Activated CD4-positive, alpha-beta memory T cell treated with anti-CD3 and anti-CD28 coated beads, Interleukin-2, amount 10 ng/mL, durations not matched to agents 7 days and 5 days (primary cell): ENCODE results near the gene TMX2. TPM values are rescaled to one million over a fixed set of nuclear protein-coding genes. Genes with fewer than 3 reads are reported as not detected.

Source experiments
- CTCF ChIA-PET: fragments of 350-600 bp; sonication (Branson Sonifier 250); formaldehyde crosslinking; loops from one replicate; lab custom pipeline; 2021; ENCODE audit warnings: antibody characterized with exemption, inconsistent platforms; lab: Charles Lee
- POLR2A ChIA-PET: fragments of 350-600 bp; sonication (Branson Sonifier 250); formaldehyde crosslinking; loops from one replicate; lab custom pipeline; 2021; ENCODE audit warnings: antibody characterized with exemption; lab: Charles Lee
- DNase-seq: peaks from one replicate; pipeline ENCODE4 v3.0.0-alpha.2; 2020
- H3K27ac Mint-ChIP-seq: one replicate; pipeline ENCODE4 v1.8.0; 2021; ENCODE audit warnings: mild to moderate bottlenecking, mixed read lengths
- H3K27me3 Mint-ChIP-seq: one replicate; pipeline ENCODE4 v1.8.0; 2021; ENCODE audit warnings: mixed read lengths
- H3K36me3 Mint-ChIP-seq: one replicate; pipeline ENCODE4 v1.8.0; 2021; ENCODE audit warnings: low read depth, mixed read lengths
- H3K4me1 Mint-ChIP-seq: one replicate; pipeline ENCODE4 v1.8.0; 2021; ENCODE audit warnings: mixed read lengths
- H3K4me3 Mint-ChIP-seq: one replicate; pipeline ENCODE4 v1.8.0; 2021; ENCODE audit warnings: mild to moderate bottlenecking, mixed read lengths
- H3K9me3 Mint-ChIP-seq: one replicate; pipeline ENCODE4 v1.8.0; 2021; ENCODE audit warnings: mixed read lengths
- total RNA-seq, 2 experiments: library from RNA; stranded (reverse); gene quantifications; one replicate each; pipeline ENCODE4 v1.2.3, GENCODE V29; 2021

Gene TMX2, protein sequence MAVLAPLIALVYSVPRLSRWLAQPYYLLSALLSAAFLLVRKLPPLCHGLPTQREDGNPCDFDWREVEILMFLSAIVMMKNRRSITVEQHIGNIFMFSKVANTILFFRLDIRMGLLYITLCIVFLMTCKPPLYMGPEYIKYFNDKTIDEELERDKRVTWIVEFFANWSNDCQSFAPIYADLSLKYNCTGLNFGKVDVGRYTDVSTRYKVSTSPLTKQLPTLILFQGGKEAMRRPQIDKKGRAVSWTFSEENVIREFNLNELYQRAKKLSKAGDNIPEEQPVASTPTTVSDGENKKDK
- 10 to 100 TPM; 47.0 to 53.6 TPM for total RNA-seq

DNA sequence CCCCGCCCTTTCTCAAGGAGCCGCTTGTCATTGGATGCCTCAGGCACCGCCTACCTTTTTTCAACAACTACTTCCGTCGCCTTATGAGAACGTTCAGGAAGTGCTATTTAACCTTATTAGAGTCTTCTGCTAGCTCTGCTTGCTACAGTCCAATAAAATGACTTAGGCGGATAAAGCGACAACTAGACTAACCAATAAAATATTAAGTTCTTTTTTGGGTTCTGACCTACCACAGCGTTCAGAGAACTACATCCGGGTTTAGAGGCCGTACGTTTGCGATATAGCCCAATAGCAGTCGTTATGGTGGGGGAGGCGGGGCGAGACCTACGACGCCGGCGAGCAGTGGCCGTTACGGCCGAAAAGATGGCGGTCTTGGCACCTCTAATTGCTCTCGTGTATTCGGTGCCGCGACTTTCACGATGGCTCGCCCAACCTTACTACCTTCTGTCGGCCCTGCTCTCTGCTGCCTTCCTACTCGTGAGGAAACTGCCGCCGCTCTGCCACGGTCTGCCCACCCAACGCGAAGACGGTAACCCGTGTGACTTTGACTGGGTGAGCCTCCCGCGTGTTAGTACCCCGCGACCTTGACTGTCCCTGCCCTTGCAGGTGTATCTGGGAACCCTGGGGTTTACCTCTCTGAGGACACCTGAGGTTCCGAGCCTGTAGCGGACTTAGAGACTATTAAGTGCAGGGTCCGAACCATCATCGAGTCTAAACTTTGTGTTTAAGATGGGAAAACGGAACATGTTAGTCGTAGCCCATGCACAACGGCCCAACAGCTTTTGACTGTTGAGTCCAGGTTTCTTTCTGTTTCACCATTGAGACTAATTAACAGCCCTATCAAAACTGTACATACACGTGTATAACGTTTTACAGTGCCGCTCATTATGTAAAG is at the start of gene TMX2:
TSS of gene TMX2 (plus strand) at position 338 of the 895 bp plus-strand sequence. CDS start at position 364, 26 bp downstream.
- DNase-seq: peak; percentile 93
- Mint-ChIP-seq H3K27ac (peak within 1 kb of the TSS; percentile 90), H3K36me3 (peaks cover 22% of the 10 kb centered on the region), H3K27me3 (no peaks in the 10 kb centered on the region), H3K4me3 (peak within 1 kb of the TSS; percentile 98), H3K9me3 (no peaks in the 10 kb centered on the region), H3K4me1 (peaks cover 58% of the 10 kb centered on the region)
- POLR2A ChIA-PET: interaction anchor here (0.6 to 6.8 kb wide), 15 partner anchors 10 to 377 kb away, joined by 3 to 54 read pairs (median 4); partner anchors contain the start of genes CLP1, SELENOH, SSRP1 and TIMM10
- CTCF ChIA-PET: interaction anchor here (0.7 to 2.0 kb wide), 5 partner anchors 87 to 158 kb away, joined by 3 to 16 read pairs (median 4); partner anchors contain the start of gene UBE2L6

DNA sequence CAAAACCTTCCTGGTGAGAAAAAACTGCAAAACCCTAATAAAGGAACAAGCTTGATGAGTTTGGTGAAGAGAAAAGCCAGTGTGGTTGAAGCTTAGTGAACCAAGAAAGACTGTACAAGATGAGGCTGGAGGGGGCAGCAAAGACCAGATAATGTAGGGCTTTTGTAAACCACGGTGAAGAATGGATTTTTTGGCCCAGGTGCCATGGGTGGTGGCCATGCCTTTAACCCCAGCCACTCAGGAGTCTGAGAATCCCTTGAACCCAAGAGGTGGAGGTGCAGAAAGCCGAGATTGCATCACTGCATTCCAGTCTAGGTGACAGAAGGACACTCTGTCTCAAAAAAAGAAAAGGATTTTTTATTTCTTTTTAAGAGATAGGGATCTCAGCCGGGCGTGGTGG is 49.5 kb upstream of the TMX2 start:
- no peak overlapping the region for H3K27ac Mint-ChIP-seq
- no peak for DNase-seq
- no peaks in the 10 kb centered on the region for H3K27me3 Mint-ChIP-seq
- ChIA-PET POLR2A (no interaction called here), CTCF (interaction anchor here (1.1 to 1.4 kb wide), 2 partner anchors 47 to 138 kb away, joined by 4 to 10 read pairs; no protein-coding TSS in a partner anchor)
- no peak overlapping the region for H3K4me3 Mint-ChIP-seq
- H3K4me1 Mint-ChIP-seq: peaks cover 34% of the 10 kb centered on the region
- peaks cover 40% of the 10 kb centered on the region for H3K36me3 Mint-ChIP-seq
- no peaks in the 10 kb centered on the region for H3K9me3 Mint-ChIP-seq

DNA sequence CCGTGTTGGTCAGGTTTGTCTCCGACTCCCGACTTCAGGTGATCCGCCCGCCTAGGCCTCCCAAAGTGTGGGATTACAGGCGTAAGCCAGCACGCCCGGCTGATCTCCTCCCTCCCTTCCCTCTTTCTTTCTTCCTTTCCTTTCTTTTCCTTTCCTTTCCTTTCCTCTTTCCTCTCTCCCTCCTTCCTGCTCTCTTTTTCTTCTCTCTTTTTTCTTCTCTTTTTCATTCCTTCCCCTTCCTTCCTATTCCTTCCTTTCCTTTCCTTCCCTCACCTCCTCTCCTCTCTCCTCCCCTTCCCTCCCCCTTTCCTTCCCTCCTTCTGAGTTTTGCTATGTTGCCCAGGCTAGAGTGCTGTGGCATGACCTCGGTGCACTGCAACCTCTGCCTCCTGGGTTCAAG is 48.4 kb upstream of the TMX2 start:
- Mint-ChIP-seq H3K9me3 (no peaks in the 10 kb centered on the region), H3K36me3 (peaks cover 42% of the 10 kb centered on the region), H3K4me1 (peaks cover 31% of the 10 kb centered on the region), H3K27ac (no peak overlapping the region), H3K27me3 (no peaks in the 10 kb centered on the region), H3K4me3 (no peak overlapping the region)
- ChIA-PET CTCF (no interaction called here), POLR2A (no interaction called here)
- no peak for DNase-seq

DNA sequence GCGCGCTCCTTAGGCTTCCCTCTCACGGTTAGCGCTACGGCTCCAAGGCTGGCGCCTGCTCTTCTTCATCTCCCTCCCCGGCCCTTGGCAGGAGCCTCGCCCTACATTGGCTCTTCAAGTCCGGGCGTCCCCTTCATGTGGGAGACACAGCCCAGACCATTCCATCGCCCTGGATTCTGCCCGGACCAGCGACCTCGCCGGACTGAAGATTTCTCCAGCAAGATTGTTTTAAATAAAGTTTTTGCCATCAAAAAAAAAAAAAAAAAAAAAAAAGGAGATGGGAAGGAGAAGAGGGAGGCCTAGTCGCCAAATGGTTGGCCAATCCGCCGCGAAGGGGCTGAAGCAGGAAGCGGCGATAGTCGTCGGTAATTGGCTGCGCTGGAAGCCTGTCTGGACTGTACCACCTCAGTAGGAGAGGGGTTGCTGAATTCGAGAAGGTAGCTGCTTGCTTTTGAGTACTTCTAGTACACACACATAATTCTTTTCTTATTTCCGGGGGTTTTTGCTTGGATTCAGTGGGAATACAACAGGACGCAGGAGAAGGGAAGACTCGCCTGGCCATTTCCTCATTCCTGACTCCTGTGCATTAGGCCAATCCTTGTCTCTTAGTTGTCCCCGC is 45.2 kb upstream of the TMX2 start:
- peak; percentile 94 for DNase-seq
- POLR2A ChIA-PET: interaction anchor here (0.5 to 2.8 kb wide), 14 partner anchors 9 to 910 kb away, joined by 3 to 15 read pairs (median 4); partner anchors contain the start of genes CLP1, MED19, SELENOH and TMX2
- CTCF ChIA-PET: interaction anchor here (0.7 to 1.7 kb wide), 4 partner anchors 10 to 366 kb away, joined by 3 to 6 read pairs (median 4); partner anchors contain the start of gene BTBD18
- no peaks in the 10 kb centered on the region for H3K9me3 Mint-ChIP-seq
- H3K4me1 Mint-ChIP-seq: peaks cover 50% of the 10 kb centered on the region
- H3K36me3 Mint-ChIP-seq: peaks cover 38% of the 10 kb centered on the region
- peak overlapping the region; percentile 99 for H3K27ac Mint-ChIP-seq
- H3K4me3 Mint-ChIP-seq: peak overlapping the region; percentile 99
- no peaks in the 10 kb centered on the region for H3K27me3 Mint-ChIP-seq

DNA sequence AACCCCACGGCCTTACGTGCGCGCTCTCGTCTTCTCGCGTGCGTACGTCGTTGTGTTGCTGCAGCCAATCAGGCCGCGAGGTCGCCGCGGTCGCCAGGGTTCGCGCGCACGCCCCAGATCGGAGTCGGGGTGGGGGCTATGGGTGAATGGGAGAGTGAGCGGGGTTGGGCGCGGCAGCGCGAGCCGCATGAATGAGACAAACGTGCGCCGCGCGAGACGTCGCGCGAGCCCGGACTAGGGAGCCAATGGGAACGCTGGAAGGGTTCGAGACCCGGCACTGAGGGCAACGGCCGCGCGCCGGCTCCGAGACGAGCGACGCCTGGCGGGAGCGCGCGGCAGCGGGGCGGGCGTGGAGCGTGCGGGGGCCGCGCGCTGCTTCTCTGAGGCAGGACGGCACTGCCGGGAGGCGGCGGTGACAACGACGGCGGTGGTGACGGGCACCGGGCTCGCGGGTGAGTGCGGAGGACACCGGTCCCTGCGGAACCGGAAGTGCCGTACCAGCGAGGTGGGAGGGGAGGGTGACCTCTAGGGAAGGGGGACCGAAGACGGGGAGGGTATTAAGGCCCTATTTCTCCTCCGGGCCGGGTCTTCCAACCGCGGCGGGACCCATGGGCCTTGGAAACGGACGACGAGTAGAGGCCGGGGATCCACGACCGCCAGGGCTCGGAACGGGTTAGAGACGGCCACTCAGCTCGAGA is 44.5 kb upstream of the TMX2 start, which contains the start of gene ZDHHC5:
TSS of gene ZDHHC5 (plus strand) at position 379 of the 698 bp plus-strand sequence. CDS start 4,977 bp downstream, outside the sequence.
- CTCF ChIA-PET: interaction anchor here (0.7 to 1.7 kb wide), 3 partner anchors 11 to 367 kb away, joined by 3 to 6 read pairs (median 3); partner anchors contain the start of gene BTBD18
- H3K27ac Mint-ChIP-seq: peak within 1 kb of the TSS; percentile 99
- no peaks in the 10 kb centered on the region for H3K9me3 Mint-ChIP-seq
- DNase-seq: peak; percentile 100
- no peaks in the 10 kb centered on the region for H3K27me3 Mint-ChIP-seq
- peaks cover 38% of the 10 kb centered on the region for H3K36me3 Mint-ChIP-seq
- peak within 1 kb of the TSS; percentile 99 for H3K4me3 Mint-ChIP-seq
- H3K4me1 Mint-ChIP-seq: peaks cover 51% of the 10 kb centered on the region
- POLR2A ChIA-PET: interaction anchor here (0.5 to 2.8 kb wide), 11 partner anchors 9 to 910 kb away, joined by 3 to 15 read pairs (median 4); partner anchors contain the start of genes MED19, SELENOH, TMX2 and TNKS1BP1

DNA sequence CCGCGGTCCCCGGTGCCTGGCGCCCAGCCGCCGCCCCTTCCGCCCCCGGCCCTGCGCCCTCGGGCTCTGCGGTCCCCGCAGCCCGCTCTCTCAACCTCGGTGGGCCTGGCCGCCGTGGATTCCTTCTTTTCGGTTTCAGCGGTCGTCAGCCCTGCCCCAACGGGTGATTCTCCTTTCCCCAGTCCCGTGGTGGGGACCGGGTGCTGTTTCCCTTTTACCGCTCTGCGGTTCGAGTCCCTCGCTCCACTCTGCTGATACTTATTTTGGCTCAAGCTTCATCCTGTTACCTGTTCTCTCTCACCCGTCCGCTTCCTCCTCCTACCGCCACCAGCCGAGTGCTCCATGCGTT is 44.0 kb upstream of the TMX2 start:
- no peaks in the 10 kb centered on the region for H3K9me3 Mint-ChIP-seq
- H3K27me3 Mint-ChIP-seq: no peaks in the 10 kb centered on the region
- peak overlapping the region; percentile 99 for H3K27ac Mint-ChIP-seq
- peak; percentile 58 for DNase-seq
- peaks cover 42% of the 10 kb centered on the region for H3K36me3 Mint-ChIP-seq
- CTCF ChIA-PET: no interaction called here
- H3K4me1 Mint-ChIP-seq: peaks cover 55% of the 10 kb centered on the region
- POLR2A ChIA-PET: interaction anchor here (1.0 to 2.8 kb wide), 6 partner anchors 12 to 909 kb away, joined by 3 to 12 read pairs (median 6); partner anchors contain the start of genes MED19, TMX2 and TNKS1BP1
- peak overlapping the region; percentile 99 for H3K4me3 Mint-ChIP-seq

DNA sequence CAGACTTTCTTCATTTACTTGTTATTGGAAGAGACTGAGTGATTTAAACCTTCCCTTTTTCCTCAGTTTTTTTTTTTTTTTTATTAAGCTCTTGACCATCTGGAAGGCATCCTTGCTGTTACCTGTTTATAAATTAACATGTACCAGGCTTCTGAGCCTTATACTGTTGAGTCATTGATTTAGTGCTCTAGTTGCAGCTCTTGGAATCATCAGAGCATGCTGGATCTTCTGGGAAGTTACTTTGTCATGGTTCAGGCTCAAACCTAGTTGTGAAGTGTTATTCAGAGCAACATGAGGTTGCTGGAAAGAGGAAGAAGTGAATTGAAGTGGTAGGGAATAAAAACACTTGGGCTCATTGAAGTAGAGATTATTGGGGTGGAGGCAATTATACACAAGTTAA is 38.1 kb upstream of the TMX2 start:
- H3K4me1 Mint-ChIP-seq: peaks cover 70% of the 10 kb centered on the region
- no peaks in the 10 kb centered on the region for H3K9me3 Mint-ChIP-seq
- no peak overlapping the region for H3K4me3 Mint-ChIP-seq
- no peak overlapping the region for H3K27ac Mint-ChIP-seq
- H3K36me3 Mint-ChIP-seq: peaks cover 66% of the 10 kb centered on the region
- DNase-seq: no peak
- CTCF ChIA-PET: interaction anchor here (2.1 kb wide), 1 partner anchor 126 kb away, joined by 13 read pairs; no protein-coding TSS in a partner anchor
- POLR2A ChIA-PET: no interaction called here
- H3K27me3 Mint-ChIP-seq: no peaks in the 10 kb centered on the region

DNA sequence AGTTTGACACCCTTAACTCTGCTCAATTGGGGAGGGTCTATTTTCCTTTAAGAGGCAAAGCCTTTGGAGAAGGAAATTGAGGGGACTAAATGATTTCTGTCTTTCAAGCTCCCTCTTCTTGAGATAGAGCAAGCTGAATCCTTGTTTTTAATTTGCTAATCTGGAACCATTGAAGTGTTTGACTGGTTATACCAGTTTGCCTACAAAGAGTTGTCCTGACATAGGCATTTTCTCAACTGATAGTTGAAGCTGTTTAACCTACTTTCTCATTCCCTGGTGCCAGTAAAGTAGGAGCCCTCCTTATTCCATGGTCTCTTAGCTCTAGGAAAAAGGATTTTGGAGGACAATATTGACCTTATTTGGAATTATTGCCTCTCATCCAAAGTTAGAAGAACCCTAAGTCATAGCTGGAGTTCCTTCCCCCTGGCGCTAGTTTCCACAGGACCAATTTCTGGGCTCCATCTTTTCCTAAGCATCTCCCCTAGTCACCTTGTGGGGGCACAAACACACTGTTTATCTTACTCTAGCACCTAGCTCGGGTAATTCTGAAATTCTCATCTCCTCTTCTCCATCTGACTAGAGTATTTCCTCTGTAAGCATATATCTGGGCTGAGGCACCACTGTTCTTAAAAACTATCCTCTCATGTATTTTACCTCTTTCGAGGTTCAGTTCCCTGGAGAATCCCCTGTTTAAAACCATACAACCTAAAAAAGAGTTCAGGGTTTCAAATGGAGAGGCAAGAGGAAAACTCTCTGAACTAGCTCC is 37.0 kb upstream of the TMX2 start:
- CTCF ChIA-PET: interaction anchor here (2.1 kb wide), 1 partner anchor 125 kb away, joined by 13 read pairs; no protein-coding TSS in a partner anchor
- Mint-ChIP-seq H3K9me3 (no peaks in the 10 kb centered on the region), H3K27me3 (no peaks in the 10 kb centered on the region), H3K36me3 (peaks cover 65% of the 10 kb centered on the region), H3K4me3 (no peak overlapping the region), H3K4me1 (peaks cover 70% of the 10 kb centered on the region), H3K27ac (no peak overlapping the region)
- no peak for DNase-seq
- POLR2A ChIA-PET: no interaction called here

DNA sequence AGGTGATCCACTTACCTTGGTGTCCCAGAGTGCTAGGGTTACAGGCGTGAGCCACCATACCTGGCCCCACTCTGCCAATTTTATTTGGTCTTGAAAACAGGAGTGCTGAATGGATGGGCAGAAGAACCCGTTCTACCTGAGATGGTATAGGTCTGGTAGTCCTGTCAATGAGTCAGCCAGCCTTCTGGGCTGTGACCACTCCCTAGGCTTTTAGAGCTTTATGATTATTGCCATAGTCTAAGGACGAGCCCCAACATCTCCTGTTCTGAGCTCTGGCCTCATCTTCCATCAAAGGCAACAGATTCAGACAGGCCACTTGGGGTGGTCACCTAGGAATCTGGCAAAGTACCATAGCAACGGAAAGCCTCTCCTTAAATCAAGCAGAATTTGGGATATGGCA is 33.0 kb upstream of the TMX2 start:
- Mint-ChIP-seq H3K4me1 (peaks cover 52% of the 10 kb centered on the region), H3K4me3 (no peak overlapping the region), H3K36me3 (peaks cover 65% of the 10 kb centered on the region), H3K9me3 (no peaks in the 10 kb centered on the region), H3K27ac (peak overlapping the region; percentile 76), H3K27me3 (no peaks in the 10 kb centered on the region)
- DNase-seq: no peak
- CTCF ChIA-PET: interaction anchor here (1.4 kb wide), 1 partner anchor 121 kb away, joined by 5 read pairs; no protein-coding TSS in a partner anchor
- POLR2A ChIA-PET: interaction anchor here (0.8 to 2.4 kb wide), 2 partner anchors 12 to 121 kb away, joined by 3 to 12 read pairs; partner anchors contain the start of gene ZDHHC5

DNA sequence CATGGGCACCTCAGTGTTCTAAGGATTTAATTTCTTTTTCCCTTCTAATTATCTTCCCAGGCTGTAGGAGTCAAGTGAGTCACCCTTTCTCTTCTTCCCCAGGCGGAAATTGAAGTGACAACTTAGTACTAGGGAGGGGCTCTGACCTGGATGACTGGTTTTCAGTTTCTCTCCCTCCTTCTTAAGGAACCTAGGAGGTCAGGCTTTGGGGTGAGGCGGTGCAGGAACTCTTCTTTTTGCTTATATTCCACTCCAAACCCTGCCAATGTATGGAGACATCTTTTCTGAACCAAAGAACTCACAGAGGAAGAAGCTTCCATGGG is 31.9 kb upstream of the TMX2 start:
- ChIA-PET POLR2A (interaction anchor here (2.4 kb wide), 1 partner anchor 13 kb away, joined by 12 read pairs; the partner anchor contains the start of gene ZDHHC5), CTCF (interaction anchor here (1.4 kb wide), 1 partner anchor 120 kb away, joined by 5 read pairs; no protein-coding TSS in a partner anchor)
- H3K4me1 Mint-ChIP-seq: peaks cover 46% of the 10 kb centered on the region
- no peaks in the 10 kb centered on the region for H3K9me3 Mint-ChIP-seq
- peak overlapping the region; percentile 76 for H3K27ac Mint-ChIP-seq
- no peaks in the 10 kb centered on the region for H3K27me3 Mint-ChIP-seq
- H3K4me3 Mint-ChIP-seq: no peak overlapping the region
- no peak for DNase-seq
- H3K36me3 Mint-ChIP-seq: peaks cover 71% of the 10 kb centered on the region

DNA sequence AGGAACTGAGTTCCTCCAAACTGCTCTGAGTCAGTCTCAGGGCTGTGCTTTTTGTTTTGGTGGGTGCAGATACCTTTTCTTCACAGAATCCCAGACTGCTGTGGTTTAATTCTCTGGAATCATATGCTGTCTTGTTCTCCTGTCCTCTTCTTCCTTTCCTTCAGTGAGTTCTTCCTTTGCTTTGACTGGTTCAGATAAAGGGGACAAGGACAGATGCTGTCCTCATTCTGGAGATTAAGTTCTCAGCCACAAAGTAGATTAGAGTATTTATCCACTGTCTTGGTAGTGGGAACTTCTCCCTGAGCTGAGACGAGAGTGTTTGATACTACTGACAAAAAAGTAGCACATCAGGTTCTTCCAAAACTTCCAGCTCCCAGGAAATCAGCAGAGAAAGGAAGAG is 31.2 kb upstream of the TMX2 start:
- POLR2A ChIA-PET: interaction anchor here (2.4 kb wide), 1 partner anchor 13 kb away, joined by 12 read pairs; the partner anchor contains the start of gene ZDHHC5
- H3K4me3 Mint-ChIP-seq: no peak overlapping the region
- H3K36me3 Mint-ChIP-seq: peaks cover 69% of the 10 kb centered on the region
- H3K27ac Mint-ChIP-seq: peak overlapping the region; percentile 76
- peaks cover 39% of the 10 kb centered on the region for H3K4me1 Mint-ChIP-seq
- DNase-seq: no peak
- CTCF ChIA-PET: no interaction called here
- H3K9me3 Mint-ChIP-seq: no peaks in the 10 kb centered on the region
- H3K27me3 Mint-ChIP-seq: no peaks in the 10 kb centered on the region
